Panc1 (cell line): ENCODE measurements around the gene UGT1A10.

Source experiments
- CTCF ChIP-seq: fragments of 450-650 bp; IDR thresholded peaks from 2 replicates; pipeline ENCODE4 v1.5.1; 2017; ENCODE audit warnings: mild to moderate bottlenecking
- SIN3A ChIP-seq: IDR thresholded peaks from 2 replicates; pipeline ENCODE4 v1.6.1; 2012; ENCODE audit warnings: low read depth, mild to moderate bottlenecking, low read length, moderate library complexity, borderline replicate concordance; ENCODE audit not compliant: insufficient read depth

- TF ChIP-seq CTCF (no peak), SIN3A (no peak)
These were observed 171.1 kb downstream of the UGT1A10 start for GRCh38 chr2:233807215-233807865.
